ENCODE measurements around the gene MRPL33.

MRPL33 gene

DNA sequence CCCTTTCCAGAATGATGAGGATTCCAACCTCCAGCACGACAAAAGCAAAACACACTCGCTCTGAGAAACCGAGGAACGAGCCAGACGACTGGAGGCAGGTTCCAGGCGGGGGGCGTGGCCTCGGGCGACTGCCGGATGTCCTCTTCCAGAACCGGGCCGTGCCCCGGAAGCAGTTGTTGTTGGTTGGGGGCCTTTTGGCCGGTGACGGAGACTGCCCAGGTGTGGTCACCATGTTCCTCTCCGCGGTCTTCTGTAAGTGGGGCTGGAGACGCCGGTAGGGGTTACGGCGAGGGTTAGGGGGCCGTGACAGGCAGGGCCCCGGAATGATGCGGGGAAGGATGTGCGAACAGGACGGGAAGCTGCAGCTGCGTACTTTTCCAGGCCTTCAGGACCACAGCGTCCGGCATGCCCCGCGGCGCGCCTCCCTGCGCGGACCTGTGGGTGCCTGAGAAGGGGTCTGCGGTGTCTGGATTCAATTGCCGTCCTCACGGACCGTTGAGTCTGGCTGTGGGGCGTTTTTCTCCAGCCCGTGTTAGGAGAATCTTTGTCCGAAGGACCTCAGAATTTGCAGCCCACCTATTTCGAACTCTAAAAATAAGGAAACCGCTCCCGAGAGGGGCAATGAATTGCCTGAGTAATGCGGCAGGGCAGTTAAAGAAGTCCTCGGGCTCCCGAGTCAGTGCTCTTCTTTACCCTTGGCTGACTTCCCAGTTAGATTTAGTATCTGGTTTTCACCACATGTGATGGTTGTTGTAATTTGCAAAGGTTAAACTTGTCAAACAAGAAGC is at the start of gene MRPL33:
TSS of gene MRPL33 (plus strand) at position 172 of the 788 bp plus-strand sequence. CDS start at position 231, 59 bp downstream.
- DNase-seq = peak; percentile 83

GRCh38 chr2:27721884-27722485 is 49.5 kb upstream of the MRPL33 start:
- no peak for DNase-seq

DNA sequence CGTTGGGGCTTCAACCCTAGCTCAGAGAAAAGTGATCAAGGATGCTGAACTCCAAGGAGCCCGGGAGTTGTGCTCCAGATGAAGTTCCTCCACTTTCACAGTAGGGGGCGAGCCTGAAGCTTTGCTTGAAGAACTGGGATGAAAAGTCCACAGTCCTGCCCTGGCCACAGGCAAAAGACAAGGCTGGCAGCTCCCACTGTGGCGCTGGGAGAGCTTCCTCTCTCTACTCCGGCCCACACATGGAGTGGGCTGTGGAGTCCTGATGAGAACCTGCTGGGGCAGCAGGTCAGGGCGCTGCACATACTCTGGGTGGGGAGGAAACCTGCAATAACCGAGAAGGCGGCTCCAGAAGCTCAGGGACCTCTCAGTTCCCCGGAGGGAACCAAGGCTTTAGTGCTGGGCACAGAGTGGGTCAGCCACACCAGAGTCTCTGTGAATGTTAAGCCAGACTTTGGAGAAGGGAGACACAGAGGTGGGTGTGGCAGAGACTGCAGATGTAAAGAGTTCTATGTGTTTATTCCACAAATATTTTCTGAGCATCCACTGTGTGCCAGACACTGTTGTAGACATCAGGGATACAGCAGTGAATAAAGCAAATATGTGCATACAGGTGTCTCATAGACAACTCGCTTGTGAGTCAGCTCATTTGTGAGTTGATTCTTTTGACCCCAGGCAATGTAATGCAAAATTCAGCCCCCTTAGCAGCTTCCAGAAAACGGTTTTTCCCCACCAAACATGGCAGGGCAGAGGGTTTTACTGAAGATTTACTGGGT is 48.0 kb upstream of the MRPL33 start:
- no peak for DNase-seq

DNA sequence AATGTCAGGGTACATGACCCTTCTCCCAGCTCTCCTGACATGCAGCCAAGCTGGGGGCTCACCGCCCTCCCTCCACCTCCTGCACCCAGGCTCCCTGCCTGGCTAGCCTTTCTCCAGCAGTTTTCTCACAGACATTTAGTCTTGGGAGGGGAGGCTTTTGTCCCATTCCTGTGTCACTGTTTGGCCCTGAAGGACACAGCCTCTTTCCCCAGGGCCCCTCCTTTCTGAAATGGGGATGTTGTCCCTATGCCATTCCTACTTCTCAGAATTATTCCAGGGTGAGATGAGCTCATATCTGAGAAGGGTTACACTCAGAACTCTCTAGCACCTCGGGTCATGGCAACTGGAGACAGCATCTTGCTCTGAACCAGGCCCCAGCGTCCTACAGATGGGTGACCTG is 47.3 kb upstream of the MRPL33 start:
- no peak for DNase-seq

GRCh38 chr2:27724905-27725701 is 46.4 kb upstream of the MRPL33 start:
- DNase-seq = no peak

DNA sequence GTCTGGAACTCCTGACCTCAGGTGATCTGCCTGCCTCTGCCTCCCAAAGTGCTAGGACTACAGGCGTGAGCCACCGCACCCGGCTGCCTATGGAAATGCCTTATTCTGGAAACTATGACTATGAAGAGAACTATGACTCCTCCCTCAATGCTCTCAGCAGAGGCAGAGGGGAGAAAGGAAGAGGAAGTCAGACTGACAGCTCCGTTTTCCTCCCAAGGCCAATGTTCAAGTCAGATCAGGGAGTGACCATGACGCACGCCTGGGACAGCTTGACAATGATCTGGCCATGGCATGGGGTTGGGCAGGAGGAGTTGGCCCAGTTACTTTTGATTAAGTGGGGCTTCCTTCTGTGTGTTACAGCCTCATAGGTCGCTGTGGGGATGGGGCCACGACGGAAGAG is 44.3 kb upstream of the MRPL33 start:
- no peak for DNase-seq

GRCh38 chr2:27728081-27728858 is 43.2 kb upstream of the MRPL33 start:
- DNase-seq = no peak

GRCh38 chr2:27729198-27729597 is 42.3 kb upstream of the MRPL33 start:
- DNase-seq = no peak

GRCh38 chr2:27729614-27730013 is 41.9 kb upstream of the MRPL33 start:
- no peak for DNase-seq

- DNase-seq = no peak
Measured at GRCh38 chr2:27730261-27730662, 41.3 kb upstream of the MRPL33 start.

DNA sequence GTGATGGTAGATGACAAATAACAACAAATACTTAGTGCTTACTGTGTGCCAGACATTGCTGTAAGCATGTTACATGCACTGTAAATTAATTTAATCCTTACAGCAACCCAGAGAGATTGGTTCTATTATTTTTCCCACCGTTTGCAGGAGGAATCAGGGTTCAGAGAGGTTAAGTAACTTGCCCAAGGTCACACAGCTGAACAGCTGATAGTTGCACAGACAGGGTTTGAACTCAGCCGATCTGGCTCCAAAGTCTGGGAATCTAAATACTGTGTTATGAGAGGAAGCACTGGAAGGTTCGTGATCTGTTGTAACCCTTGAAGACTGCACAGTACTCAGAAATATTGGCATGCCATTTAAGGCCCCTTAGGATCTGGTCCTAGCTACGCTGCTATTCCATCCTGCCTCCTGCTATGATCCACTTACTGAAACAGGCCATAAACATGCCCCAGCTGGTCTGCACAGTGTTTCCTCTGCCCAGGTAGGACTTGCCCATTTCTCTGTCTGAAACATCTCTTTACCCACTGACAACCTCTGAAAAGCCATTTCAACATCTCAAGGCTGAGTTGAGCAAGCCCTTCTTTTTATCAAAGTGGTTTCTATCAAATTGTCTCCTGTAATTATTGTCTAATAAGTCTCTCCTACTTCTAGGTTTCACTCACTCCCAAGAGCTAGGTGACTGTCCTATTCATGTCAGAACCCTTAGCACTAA is 40.4 kb upstream of the MRPL33 start:
- DNase-seq = no peak

DNA sequence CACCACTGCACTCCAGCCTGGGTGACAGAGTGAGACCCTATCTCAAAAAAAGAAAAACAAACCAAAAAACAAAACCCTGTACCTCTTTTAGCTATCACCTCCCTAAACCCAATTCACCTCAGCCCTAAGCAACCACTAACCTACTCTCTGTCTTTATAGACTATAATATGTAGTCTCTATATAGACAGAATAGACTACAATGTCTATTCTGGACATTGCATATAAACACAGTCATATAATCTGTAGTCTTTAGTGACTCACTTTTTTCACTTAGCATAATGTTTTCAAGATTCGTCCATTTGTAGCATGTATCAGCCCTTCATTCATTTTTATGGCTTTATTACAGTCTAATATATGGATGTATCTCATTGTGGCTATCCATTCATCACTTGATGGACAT is 37.2 kb upstream of the MRPL33 start:
- DNase-seq = no peak

- no peak for DNase-seq
Measured at GRCh38 chr2:27735263-27735904, 36.1 kb upstream of the MRPL33 start.

DNA sequence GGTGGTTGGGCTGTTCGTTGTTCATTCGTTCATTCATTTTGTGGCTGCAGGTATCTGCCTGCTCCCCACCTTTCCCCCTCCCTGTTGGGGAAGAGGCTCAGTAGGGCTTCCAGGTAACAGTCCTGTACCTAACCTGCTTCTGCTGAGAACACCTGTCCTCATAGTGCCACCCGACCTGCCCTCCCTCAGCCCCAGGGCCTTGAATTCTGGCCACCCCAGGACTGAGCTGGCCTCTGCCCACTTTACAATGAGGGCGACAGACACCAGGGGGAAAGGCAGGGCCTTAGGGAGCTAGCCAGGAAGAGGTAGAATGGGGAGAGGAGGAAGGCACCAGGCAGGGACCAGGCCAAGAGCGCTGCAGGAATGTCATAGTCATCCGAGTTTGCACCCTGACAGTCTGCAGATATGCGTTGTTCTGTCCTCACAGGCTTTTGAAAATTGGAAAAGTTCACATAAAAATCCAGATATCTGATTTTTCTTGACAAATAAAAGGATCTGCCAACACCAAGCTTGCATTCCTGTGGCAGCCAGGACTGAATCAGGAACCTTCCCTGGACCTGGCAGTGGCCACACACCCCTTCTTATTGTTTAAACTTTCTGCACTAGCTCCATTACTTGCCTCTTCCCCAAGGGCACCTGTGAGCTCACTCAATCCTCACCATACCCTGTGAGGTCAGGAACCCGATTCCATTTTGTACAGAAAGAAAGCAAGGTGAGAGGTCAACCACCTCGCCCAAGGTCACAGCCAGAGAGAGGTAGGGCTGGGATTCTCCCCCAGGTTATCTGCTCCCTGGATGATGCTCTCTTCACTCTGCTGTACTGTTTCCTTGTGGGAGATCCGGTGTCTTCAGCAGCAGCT is 35.3 kb upstream of the MRPL33 start:
- DNase-seq = no peak

- DNase-seq = no peak
Measured at GRCh38 chr2:27736890-27737204, 34.7 kb upstream of the MRPL33 start.

DNA sequence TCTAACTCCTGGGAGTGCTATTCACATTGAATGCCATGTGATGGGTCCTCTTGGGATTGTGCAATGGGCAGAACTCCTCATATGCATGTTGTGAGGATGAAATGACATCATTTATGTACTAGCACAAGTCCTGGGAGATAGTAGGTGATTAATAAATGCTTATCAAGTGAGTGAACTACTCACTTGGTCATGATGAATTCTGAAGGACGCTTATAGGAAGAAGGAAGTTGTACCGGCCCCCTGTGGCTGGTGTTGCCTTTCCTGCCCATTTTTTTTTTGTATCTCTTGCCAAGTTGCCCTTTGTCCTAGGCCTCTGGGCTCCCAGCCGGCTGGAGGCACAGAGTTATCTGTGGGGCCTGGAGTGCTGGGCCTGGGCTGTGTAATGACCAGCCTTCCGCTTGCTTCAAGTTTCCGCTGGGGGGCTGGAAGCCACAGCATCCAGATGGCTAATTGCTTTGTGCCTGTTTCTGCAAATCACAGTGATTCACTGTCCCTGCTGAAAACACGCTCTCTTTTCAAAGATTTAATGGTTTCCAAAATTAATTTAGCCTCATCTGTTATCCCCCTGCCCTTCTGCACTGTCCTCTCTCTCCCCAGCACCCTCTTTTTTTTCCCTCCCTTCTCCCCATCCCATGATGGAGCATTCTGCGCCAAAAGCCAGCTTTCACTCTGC is 33.7 kb upstream of the MRPL33 start:
- DNase-seq = no peak

DNA sequence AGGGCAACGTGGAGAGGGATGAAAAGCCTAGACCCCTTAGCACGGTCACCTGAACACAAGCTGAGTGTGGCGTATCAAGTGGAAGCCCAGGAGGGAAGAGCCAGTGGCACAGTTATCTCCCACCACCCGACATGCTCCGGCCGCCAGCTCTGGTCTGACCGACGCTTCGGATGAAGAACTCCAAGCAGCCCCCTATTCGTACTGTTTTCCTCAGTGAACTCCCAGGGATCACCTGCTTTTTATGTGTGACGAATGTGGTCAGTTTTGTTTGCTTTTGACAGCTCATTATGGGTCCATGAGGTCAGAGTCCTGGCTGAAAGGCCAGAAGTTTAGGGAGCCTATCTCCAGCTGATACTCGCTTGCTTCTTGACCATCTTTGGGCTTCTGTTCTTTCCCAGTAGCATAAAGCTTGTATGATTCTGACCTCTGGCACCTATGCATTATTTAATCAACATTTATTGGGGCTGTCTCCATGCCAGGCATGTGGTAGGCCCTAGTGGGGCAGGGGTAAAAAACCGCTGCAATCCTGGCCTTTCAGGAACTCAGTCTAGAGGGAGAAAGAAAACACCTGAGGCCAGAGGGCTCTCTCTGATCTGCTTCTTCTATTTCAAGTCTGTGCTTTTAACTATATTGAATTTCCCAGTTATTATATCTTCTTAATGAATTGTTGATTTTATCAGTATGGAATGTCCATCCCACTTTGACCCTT is 33.0 kb upstream of the MRPL33 start:
- no peak for DNase-seq

GRCh38 chr2:27739058-27739373 is 32.5 kb upstream of the MRPL33 start:
- no peak for DNase-seq

GRCh38 chr2:27741673-27742072 is 29.8 kb upstream of the MRPL33 start:
- no peak for DNase-seq

Data from NCI-H748 treated with DMSO at 0.1 percent for 48 hours (cell line).